Mesenchymal stem cell (in vitro differentiated cells and primary cell): Measurements from ENCODE around the gene AGPAT2.

ENCODE experiments used
- DNase-seq: peaks from one replicate; pipeline ENCODE4 v3.0.0-alpha.2; 2013
- H2AFZ ChIP-seq: one replicate; pipeline ENCODE4 v1.6.1; 2013; ENCODE audit warnings: low read depth, mild to moderate bottlenecking, control low read depth, inconsistent platforms, low read length, moderate library complexity
- H2AK5ac ChIP-seq: 2 replicates; pipeline ENCODE4 v1.6.1; 2013; ENCODE audit warnings: low read length, moderate library complexity, mild to moderate bottlenecking, inconsistent platforms; ENCODE audit not compliant: severe bottlenecking
- H2BK120ac ChIP-seq: one replicate; pipeline ENCODE4 v1.6.1; 2013; ENCODE audit warnings: low read depth, mild to moderate bottlenecking, inconsistent platforms, low read length, moderate library complexity
- H2BK12ac ChIP-seq, 2 experiments: one replicate each; pipeline ENCODE4 v1.6.1; 2013; ENCODE audit warnings: inconsistent platforms in 2 of 2, low read length in 2 of 2, mild to moderate bottlenecking in 2 of 2, moderate library complexity in 2 of 2, control low read depth in 1 of 2
- H2BK15ac ChIP-seq: one replicate; pipeline ENCODE4 v1.6.1; 2013; ENCODE audit warnings: mild to moderate bottlenecking, low read depth, inconsistent platforms; ENCODE audit not compliant: poor library complexity, severe bottlenecking
- H2BK5ac ChIP-seq: 2 replicates; pipeline ENCODE4 v1.6.1; 2013; ENCODE audit warnings: low read depth, mild to moderate bottlenecking, low read length, control low read depth, inconsistent platforms; ENCODE audit not compliant: poor library complexity, severe bottlenecking
- H3K14ac ChIP-seq, 2 experiments: one replicate each; pipeline ENCODE4 v1.6.1; 2013; ENCODE audit warnings: inconsistent platforms in 2 of 2, low read length in 2 of 2, control low read depth in 1 of 2, mild to moderate bottlenecking in 1 of 2, moderate library complexity in 1 of 2
- H3K18ac ChIP-seq, 2 experiments: one replicate each; pipeline ENCODE4 v1.6.1; 2013; ENCODE audit warnings: inconsistent platforms in 2 of 2, low read length in 2 of 2, control low read depth in 1 of 2, low read depth in 1 of 2, mild to moderate bottlenecking in 1 of 2
- H3K23ac ChIP-seq, 2 experiments: one replicate each; pipeline ENCODE4 v1.6.1; 2013; ENCODE audit warnings: inconsistent platforms in 2 of 2, low read length in 2 of 2, mild to moderate bottlenecking in 2 of 2, moderate library complexity in 2 of 2, control low read depth in 1 of 2
- H3K27ac ChIP-seq: 2 replicates; pipeline ENCODE4 v1.5.1; 2013; ENCODE audit warnings: mild to moderate bottlenecking, moderate library complexity, low read length, control low read depth, inconsistent platforms; ENCODE audit not compliant: poor library complexity, severe bottlenecking
- H3K27me3 ChIP-seq, 2 experiments: 2 replicates each; pipeline versions ENCODE4 v1.6.1 to v1.7.0; 2013; ENCODE audit warnings: low read length in 2 of 2, mild to moderate bottlenecking in 2 of 2, moderate library complexity in 2 of 2, control low read depth in 1 of 2, inconsistent platforms in 1 of 2; ENCODE audit not compliant: control insufficient read depth in 1 of 2, insufficient read depth in 1 of 2
- H3K36me3 ChIP-seq, 2 experiments: 2 replicates each; pipeline versions ENCODE4 v1.6.1 to v1.7.0; 2013; ENCODE audit warnings: low read length in 2 of 2, control low read depth in 1 of 2, inconsistent platforms in 1 of 2, low read depth in 1 of 2, mild to moderate bottlenecking in 1 of 2; ENCODE audit not compliant: insufficient read depth in 2 of 2, control insufficient read depth in 1 of 2
- H3K4ac ChIP-seq, 2 experiments: one replicate each; pipeline ENCODE4 v1.6.1; 2013; ENCODE audit warnings: inconsistent platforms in 2 of 2, low read length in 2 of 2, mild to moderate bottlenecking in 2 of 2, moderate library complexity in 2 of 2, control low read depth in 1 of 2, low read depth in 1 of 2
- H3K4me1 ChIP-seq: 2 replicates; pipeline ENCODE4 v1.6.1; 2013; ENCODE audit warnings: low read depth, low read length, control low read depth; ENCODE audit not compliant: control insufficient read depth, insufficient read depth
- H3K4me2 ChIP-seq: 2 replicates; pipeline ENCODE4 v1.6.1; 2013; ENCODE audit warnings: low read length, mild to moderate bottlenecking, inconsistent platforms; ENCODE audit not compliant: poor library complexity, severe bottlenecking
- H3K4me3 ChIP-seq, 2 experiments: 2 replicates each; pipeline versions ENCODE4 v1.5.1 to v1.7.0; 2013; ENCODE audit warnings: low read length in 2 of 2, mild to moderate bottlenecking in 2 of 2, control low read depth in 1 of 2, low read depth in 1 of 2; ENCODE audit not compliant: insufficient read depth in 1 of 2
- H3K79me1 ChIP-seq: replicated peaks from 2 replicates; pipeline ENCODE4 v1.6.1; 2013; ENCODE audit warnings: mild to moderate bottlenecking, control low read depth, low read length, inconsistent platforms; ENCODE audit not compliant: poor library complexity, severe bottlenecking
- H3K9ac ChIP-seq: 2 replicates; pipeline ENCODE4 v1.7.0; 2013; ENCODE audit warnings: mild to moderate bottlenecking, low read length, moderate library complexity
- H3K9me3 ChIP-seq: 2 replicates; pipeline ENCODE4 v1.7.0; 2013; ENCODE audit warnings: mild to moderate bottlenecking, low read length; ENCODE audit not compliant: control insufficient read depth
- H4K8ac ChIP-seq: one replicate; pipeline ENCODE4 v1.6.1; 2013; ENCODE audit warnings: inconsistent platforms, mild to moderate bottlenecking, low read length, moderate library complexity
- H4K91ac ChIP-seq: one replicate; pipeline ENCODE4 v1.6.1; 2013; ENCODE audit warnings: mild to moderate bottlenecking, low read length, inconsistent platforms
- WGBS: methylation state at CpG from one replicate; pipeline ENCODE4 v1.1.7; 2013; ENCODE audit warnings: mixed read lengths; 5-methylcytosine and 5-hydroxymethylcytosine counted together

AGPAT2 gene

DNA sequence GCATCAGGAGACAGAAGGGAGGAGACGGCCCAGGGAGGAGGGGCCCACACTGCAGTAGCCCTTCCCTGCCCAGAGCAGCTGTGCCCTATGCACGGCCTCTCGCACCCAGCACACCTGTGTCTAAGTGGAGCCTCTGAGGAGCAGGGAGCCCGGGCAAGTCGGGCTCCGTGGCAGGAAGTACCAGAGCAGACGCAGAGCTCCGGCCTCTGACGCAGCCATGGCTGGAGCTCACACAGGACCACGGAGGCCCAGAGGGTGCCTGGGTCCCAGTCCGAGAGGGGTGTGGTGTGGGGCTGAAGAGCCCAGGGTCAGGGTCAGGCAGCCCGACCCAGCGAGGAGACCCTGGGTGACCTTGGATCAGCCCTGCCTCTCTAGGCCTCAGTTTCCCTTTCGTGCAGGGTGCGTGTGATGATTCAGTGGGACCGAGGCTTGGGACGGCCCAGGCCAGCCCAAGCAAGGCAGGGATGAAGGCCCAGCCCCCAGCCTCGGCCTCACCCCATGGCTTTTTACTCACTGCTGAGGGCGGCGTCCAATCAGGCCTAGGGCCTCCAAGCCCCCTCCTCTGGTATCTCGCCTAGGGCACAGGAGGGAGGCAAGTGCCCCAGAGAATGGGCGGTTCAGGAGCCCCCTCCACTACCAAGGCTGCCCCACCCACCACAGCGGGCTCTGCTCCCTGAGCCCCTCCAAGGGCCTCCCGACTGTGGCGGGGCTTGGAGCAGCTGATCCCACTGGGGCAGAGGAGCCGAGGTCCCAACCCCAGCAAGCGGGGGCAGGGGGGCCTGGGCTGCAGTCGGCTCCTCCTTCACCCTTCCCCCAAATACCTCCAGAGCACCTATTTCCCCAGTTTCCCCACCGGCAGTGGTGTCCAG, 4.3 kb upstream of the AGPAT2 start:
- 90% methylated on average over 29 of the region's 29 CpGs for WGBS
- Histone ChIP-seq H3K4me2 (no peak overlapping the region), H3K27me3 (peaks cover 0 to 41% of the 10 kb centered on the region in 2 experiments)

DNA sequence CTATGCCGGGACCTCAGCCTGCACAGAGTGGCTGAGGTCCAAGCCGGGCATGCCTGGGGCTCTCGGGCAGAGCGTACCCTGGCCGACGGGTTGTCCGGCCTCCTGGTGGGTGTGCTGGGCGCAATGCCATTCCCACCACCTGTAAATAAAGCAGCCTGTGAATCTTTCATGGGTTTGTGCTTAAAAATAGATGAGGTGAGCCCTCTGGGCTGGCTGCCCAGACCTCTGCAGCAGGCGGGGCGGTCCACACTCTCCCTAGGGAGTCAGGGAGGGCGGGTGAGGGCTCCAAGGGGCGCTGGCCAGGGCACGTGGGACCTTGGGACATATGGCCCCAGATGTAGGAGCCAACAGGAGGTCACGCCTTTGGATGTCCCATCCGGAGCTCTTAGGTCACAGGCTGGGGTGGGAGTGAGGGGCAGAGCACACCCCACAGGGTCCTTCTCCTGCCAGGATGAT, 3.6 kb upstream of the AGPAT2 start:
- Histone ChIP-seq H4K91ac (no peak overlapping the region), H3K23ac (no peak overlapping the region), H3K4me1 (peaks cover 38% of the 10 kb centered on the region), H3K4me2 (no peak overlapping the region), H3K79me1 (peaks cover 6% of the 10 kb centered on the region), H3K27me3 (peaks cover 0 to 35% of the 10 kb centered on the region in 2 experiments), H2AFZ (no peak overlapping the region), H3K18ac (no peak overlapping the region), H2AK5ac (no peak overlapping the region), H3K14ac (no peak overlapping the region), H2BK120ac (no peak overlapping the region), H2BK15ac (no peak overlapping the region), H3K27ac (no peak overlapping the region), H2BK5ac (no peak overlapping the region), H3K9ac (no peak overlapping the region), H2BK12ac (no peak overlapping the region), H3K9me3 (no peaks in the 10 kb centered on the region), H3K4ac (no peak overlapping the region), H3K4me3 (no peak overlapping the region), H4K8ac (no peak overlapping the region), H3K36me3 (no peaks in the 10 kb centered on the region)
- 96% methylated on average over 15 of the region's 15 CpGs for WGBS
- no peak for DNase-seq

More for the DNA sequence above, 4.3 kb upstream of the AGPAT2 start:
- Histone ChIP-seq H2BK12ac (no peak overlapping the region), H4K91ac (no peak overlapping the region), H3K23ac (no peak overlapping the region), H3K36me3 (no peaks in the 10 kb centered on the region), H2BK120ac (no peak overlapping the region), H4K8ac (no peak overlapping the region), H3K27ac (no peak overlapping the region), H3K4ac (no peak overlapping the region), H3K4me3 (no peak overlapping the region), H3K4me1 (peaks cover 38% of the 10 kb centered on the region), H3K79me1 (peaks cover under 1% of the 10 kb centered on the region), H2BK15ac (no peak overlapping the region), H3K9ac (no peak overlapping the region), H2AK5ac (no peak overlapping the region), H3K18ac (no peak overlapping the region), H3K14ac (no peak overlapping the region), H2AFZ (no peak overlapping the region), H2BK5ac (no peak overlapping the region), H3K9me3 (no peaks in the 10 kb centered on the region)
- DNase-seq = no peak

DNA sequence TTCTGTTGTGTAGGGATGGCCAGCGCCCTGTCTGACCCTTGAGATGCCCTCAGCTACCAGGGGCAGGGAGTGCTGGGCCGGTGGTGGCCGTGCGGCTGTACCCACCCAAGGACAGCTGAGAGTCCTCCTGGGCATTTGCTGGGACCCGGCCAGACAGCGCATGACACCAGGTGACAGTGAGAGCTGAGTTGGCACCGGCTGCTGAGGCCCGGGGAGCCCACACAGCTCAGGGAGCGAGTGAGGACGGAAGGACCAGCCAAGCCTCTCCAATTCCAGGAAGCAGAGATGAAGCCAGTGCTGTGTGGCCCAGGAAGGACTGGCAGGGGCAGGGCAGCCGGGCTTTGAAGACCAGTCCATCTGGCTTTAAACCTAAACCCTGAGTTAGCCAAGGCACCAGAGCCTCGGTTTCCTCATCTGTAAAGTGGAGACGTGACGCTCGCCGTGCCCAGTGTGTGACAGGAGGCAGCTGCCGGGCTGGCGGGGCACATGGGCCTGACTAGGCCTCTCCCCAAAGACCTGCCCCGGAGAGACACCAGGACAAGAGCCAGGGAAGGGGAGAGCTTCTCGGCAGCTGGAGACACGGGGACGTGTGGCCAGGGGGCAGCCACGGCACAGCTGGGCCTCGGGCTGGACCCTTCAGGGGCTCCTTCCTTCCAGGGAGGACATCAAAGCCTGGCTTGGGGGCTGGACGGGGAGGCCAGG, 3.0 kb upstream of the AGPAT2 start:
- H3K23ac ChIP-seq = no peak overlapping the region
- DNase-seq = no peak
- H3K18ac ChIP-seq = no peak overlapping the region
- H2BK15ac ChIP-seq = no peak overlapping the region
- peaks cover 38% of the 10 kb centered on the region for H3K4me1 ChIP-seq
- no peak overlapping the region for H3K4ac ChIP-seq
- no peak overlapping the region for H3K27ac ChIP-seq
- no peak overlapping the region for H2BK5ac ChIP-seq
- H4K91ac ChIP-seq = no peak overlapping the region
- no peak overlapping the region for H2AK5ac ChIP-seq
- WGBS = 95% methylated on average over 25 of the region's 25 CpGs
- H3K4me2 ChIP-seq = no peak overlapping the region
- no peaks in the 10 kb centered on the region for H3K9me3 ChIP-seq
- H2AFZ ChIP-seq = no peak overlapping the region
- H2BK120ac ChIP-seq = no peak overlapping the region
- no peak overlapping the region for H4K8ac ChIP-seq
- no peak overlapping the region for H3K4me3 ChIP-seq
- H3K36me3 ChIP-seq = peaks cover 0 to under 1% of the 10 kb centered on the region in 2 experiments
- peaks cover 0 to 29% of the 10 kb centered on the region in 2 experiments for H3K27me3 ChIP-seq
- H3K14ac ChIP-seq = no peak overlapping the region
- H2BK12ac ChIP-seq = no peak overlapping the region
- no peak overlapping the region for H3K9ac ChIP-seq
- H3K79me1 ChIP-seq = peaks cover 12% of the 10 kb centered on the region

DNA sequence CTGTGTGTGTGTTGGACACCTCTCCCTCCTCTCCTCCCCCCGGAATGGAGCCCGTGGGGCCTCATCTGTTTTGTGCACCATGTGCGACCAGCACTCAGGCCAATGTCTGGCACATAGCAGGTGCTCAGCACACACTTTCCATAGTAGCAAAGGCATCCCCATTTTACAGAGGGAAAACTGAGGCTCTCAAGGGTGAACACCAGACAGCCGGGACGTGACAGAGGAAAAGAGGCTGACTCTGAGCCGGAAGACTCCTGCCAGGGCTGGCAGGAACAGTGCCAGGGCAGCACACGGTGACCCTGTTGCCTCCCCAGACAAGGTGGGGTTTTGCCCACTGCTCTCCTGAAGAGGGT, 1.8 kb upstream of the AGPAT2 start:
- Histone ChIP-seq H4K8ac (no peak overlapping the region), H4K91ac (no peak overlapping the region), H3K79me1 (peaks cover 22% of the 10 kb centered on the region), H2BK12ac (no peak overlapping the region), H3K27me3 (peaks cover 0 to 18% of the 10 kb centered on the region in 2 experiments), H3K36me3 (peaks cover 0 to 9% of the 10 kb centered on the region in 2 experiments), H2AK5ac (no peak overlapping the region), H3K23ac (no peak overlapping the region), H2BK120ac (no peak overlapping the region), H3K27ac (no peak overlapping the region), H3K9ac (no peak overlapping the region), H2BK5ac (no peak overlapping the region), H3K9me3 (no peaks in the 10 kb centered on the region), H3K18ac (no peak overlapping the region), H2AFZ (no peak overlapping the region), H3K4me2 (no peak overlapping the region), H3K4me3 (no peak overlapping the region), H2BK15ac (no peak overlapping the region), H3K4ac (no peak overlapping the region), H3K4me1 (peaks cover 37% of the 10 kb centered on the region), H3K14ac (no peak overlapping the region)
- WGBS = 88% methylated on average over 7 of the region's 7 CpGs
- no peak for DNase-seq
